DMS114 treated with DMSO at 0.1 percent for 48 hours (cell line): ENCODE measurements around the gene POU2F2.

Source experiments
- DNase-seq: peaks from one replicate; lab custom pipeline; 2025; ENCODE audit not compliant: unreplicated experiment; lab: John Stamatoyannopoulos, UW

Gene POU2F2

DNA sequence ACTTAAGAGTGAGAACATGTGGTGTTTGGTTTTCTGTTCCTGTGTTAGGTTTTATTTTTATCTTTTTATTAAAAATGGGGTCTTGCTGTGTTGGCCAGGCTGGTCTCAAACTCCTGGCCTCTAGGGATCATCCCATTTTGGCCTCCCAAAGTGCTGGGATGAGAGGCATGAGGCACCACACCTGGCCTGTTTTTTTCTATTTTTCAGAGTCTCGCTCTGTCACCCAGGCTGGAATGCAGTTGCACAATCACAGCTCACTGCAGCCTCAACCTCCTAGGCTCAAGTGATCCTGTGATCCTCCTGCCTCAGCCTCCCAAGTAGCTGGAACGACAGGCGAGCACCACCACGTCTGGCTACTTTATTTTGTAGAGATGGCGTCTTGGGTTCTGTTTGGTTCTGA is 48.7 kb downstream of the POU2F2 start:
- no peak for DNase-seq

DNA sequence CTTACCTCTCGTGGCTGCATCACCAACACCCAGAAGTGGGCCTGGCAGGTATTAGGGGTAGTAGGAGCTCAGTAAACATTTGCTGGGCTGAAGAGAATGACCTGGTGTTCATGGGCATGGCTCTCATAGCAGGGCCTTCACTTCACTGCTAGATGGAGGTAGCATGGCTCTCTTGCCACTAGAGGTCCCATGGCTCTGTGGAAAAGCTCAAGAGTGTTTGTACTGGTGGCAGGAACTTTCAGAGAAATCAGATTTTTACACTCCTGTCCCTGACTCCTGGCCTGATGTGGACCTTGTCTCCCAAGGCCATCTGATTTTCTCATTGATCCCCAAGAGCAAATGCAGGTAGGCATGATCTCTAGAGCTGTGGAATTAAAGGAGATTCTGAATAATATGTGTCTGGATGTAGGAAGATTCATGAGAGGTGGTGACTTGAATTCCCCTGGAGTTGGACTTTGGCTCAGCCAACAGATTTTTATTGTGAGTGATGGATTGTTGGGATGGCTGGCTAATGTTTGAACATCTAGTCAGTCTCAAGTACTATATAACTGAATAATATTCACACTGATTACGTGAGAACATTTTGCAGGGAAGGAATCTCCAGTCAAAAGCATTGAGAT is 50.6 kb downstream of the POU2F2 start:
- peak; percentile 58 for DNase-seq

DNA sequence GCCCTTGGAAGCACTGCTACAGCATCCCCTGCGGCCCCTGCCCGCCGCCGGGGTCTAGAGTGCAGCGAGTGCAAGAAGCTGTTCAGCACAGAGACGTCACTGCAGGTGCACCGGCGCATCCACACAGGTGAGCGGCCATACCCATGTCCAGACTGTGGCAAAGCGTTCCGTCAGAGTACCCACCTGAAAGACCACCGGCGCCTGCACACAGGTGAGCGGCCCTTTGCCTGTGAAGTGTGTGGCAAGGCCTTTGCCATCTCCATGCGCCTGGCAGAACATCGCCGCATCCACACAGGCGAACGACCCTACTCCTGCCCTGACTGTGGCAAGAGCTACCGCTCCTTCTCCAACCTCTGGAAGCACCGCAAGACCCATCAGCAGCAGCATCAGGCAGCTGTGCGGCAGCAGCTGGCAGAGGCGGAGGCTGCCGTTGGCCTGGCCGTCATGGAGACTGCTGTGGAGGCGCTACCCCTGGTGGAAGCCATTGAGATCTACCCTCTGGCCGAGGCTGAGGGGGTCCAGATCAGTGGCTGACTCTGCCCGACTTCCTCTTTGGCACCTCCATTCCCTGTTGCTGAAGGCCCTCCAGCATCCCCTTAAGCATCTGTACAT is 51.4 kb downstream of the POU2F2 start:
- no peak for DNase-seq

DNA sequence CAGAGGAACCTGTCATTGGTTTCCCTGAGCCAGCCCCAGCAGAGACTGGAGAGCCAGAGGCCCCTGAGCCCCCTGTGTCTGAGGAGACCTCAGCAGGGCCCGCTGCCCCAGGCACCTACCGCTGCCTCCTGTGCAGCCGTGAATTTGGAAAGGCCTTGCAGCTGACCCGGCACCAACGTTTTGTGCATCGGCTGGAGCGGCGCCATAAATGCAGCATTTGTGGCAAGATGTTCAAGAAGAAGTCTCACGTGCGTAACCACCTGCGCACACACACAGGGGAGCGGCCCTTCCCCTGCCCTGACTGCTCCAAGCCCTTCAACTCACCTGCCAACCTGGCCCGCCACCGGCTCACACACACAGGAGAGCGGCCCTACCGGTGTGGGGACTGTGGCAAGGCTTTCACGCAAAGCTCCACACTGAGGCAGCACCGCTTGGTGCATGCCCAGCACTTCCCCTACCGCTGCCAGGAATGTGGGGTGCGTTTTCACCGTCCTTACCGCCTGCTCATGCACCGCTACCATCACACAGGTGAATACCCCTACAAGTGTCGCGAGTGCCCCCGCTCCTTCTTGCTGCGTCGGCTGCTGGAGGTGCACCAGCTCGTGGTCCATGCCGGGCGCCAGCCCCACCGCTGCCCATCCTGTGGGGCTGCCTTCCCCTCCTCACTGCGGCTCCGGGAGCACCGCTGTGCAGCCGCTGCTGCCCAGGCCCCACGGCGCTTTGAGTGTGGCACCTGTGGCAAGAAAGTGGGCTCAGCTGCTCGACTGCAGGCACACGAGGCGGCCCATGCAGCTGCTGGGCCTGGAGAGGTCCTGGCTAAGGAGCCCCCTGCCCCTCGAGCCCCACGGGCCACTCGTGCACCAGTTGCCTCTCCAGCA is 52.1 kb downstream of the POU2F2 start:
- DNase-seq, result no peak

DNA sequence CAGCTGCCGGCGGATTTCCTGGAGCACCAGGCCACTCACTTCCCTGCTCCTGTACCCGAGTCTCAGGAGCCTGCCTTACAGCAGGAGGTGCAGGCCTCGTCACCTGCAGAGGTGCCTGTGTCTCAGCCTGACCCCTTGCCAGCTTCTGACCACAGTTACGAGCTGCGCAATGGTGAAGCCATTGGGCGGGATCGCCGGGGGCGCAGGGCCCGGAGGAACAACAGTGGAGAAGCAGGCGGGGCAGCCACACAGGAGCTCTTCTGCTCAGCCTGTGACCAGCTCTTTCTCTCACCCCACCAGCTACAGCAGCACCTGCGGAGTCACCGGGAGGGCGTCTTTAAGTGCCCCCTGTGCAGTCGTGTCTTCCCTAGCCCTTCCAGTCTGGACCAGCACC is 53.0 kb downstream of the POU2F2 start:
- DNase-seq, result no peak

DNA sequence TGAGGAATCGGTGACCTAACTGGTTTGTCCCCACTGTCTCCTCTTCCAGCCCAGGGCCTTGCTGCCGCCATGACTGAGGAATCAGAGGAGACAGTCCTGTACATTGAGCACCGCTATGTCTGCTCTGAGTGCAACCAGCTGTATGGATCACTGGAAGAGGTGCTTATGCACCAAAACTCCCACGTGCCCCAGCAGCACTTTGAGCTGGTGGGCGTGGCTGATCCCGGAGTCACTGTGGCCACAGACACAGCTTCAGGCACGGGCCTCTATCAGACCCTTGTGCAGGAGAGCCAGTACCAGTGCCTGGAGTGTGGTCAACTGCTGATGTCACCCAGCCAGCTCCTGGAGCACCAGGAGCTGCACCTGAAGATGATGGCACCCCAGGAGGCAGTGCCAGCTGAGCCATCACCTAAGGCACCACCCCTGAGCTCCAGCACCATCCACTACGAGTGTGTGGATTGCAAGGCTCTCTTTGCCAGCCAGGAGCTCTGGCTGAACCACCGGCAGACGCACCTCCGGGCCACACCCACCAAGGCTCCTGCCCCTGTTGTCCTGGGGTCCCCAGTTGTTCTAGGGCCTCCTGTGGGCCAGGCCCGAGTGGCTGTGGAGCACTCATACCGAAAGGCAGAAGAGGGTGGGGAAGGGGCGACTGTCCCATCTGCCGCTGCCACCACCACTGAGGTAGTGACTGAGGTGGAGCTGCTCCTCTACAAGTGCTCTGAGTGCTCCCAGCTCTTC is 53.5 kb downstream of the POU2F2 start:
- no peak for DNase-seq

DNA sequence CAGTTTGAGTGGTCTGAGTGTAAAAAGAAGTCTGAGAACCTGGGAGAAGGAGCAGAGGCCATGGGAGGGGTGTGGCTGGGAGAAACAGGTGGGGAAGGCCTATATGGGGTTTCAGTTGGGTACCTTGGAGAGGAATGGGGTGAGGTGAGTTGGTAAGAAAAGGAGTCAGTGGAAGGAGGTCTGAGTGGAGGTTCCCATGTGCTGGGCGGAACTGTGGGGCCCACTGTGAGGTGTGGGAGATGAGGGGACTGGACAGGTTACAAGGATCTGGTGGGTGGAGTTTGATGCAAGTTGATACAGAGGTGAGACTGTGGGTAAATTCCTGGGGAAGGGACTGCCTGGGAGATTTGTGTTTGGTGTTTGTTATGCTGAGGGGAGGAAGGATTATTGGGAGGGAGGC is 54.2 kb downstream of the POU2F2 start:
- no peak for DNase-seq

DNA sequence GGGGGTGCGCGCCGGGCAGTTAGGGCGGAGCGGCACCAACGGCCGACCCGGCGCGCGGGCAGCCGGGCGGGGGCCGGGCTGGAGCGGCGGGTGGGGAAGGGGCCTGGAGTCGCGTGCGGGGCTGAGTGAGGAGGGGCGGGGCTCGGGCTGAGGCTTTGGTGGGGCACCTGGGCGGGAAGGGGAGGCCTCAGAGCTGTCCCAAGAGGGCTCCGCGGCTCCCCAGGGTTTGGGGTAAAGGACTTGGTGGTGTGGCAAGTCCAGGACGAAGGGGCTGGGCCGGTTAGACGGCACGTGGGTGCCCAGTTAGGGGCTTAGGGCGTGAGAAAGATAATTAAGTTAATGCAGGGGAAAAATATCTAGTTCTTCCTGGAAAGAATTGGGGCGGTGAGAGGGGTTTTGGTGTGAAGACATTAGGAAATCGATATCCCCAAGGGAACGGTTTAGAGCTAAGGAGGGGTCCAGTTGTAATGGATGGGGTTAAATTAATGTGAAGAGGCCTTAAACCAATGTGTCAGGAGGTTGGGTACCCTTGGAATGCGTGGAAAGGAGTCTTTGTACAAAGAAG is 55.8 kb downstream of the POU2F2 start:
- DNase-seq, result no peak

DNA sequence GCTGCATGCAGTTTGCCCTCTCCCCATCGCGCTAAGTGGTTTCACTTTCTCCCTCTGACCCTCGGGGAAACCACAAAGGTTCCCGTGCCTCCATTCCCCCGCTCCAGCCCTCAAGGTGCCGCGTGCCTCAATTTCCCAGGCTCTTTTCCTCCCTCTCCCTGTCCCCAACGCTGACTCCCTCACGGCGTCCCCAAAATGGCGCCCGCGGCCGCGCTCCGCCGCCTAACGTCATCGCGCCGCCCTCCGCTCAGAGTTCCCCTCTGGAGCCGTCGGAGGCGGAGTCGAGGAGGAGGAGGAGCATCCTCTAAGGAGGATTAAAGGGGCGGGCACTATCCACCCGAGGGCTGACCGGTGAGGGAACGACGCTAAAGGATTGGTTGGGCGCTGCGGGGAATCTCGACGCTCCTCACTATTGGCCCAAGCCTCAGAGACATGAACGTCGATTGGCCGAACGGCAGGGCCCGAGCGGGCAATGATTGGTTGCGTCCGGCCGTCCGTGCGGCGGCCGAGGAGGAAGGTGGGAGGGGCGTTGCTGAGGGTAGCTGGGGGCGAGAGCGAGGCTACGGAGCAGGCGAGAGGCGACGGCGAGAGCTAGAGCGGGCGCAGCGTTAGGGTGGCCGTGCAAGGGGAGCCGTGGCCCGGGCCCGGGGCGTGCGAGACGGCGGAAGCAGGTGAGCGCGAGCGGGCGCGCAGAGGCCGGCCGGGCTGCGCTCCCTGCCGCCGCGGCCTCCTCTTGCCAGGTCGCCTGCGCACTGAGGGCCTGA is 56.4 kb downstream of the POU2F2 start, which contains the start of gene ZNF574:
ZNF574 (plus strand) TSS at position 551 of the 764 bp plus-strand sequence. CDS start 2,441 bp downstream, outside the sequence.
- peak; percentile 100 for DNase-seq

DNA sequence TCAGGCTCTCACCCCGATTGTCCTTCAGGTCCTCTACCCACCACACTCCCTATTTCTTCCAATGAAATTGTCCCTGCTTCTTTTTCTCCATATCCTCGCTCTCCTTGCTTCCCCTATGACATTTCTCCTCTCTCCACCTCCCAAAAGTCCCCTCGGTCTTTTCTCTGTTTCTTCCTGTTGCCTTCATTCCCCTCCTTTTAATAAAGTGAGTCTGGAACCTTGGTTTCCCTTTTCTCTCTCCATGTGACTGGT is 57.0 kb downstream of the POU2F2 start:
- no peak for DNase-seq

DNA sequence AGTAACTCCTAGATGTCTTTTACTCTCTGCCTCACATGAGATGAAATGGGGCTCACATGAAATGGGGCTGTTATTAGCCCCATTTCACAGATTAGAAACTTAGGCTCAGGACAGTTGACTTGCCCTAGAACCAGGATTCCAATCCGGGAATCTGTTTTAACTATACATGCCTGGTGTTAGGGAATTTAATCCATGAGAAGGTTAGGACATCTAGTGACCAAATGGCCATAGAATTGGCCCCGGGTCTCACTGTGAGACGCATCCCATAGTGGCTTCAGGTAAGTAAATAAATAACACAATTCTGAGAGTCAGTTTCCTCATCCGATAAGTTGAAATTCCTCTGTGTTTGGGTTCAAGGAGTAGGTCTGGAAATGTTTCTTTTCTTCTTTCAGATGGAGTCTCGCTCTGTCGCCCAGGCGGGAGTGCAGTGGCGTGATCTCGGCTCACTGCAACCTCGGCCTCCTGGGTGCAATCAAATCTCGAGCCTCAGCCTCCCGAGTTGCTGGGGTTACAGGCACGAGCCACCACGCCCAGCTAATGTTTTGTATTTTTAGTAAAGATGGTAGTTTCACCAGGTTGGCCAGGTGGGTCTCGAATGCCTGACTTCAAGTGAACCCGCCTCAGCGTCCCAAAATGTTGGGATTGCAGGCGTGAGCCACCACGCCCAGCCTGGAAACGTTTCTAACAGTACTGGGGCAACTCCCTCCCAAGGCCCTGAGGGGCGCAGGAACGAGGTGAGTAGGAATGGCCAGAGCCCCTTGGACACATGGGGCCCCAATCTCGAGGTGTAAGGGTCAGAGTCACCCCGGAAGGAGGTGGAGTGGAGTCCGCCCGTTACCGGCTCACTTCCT is 57.5 kb downstream of the POU2F2 start:
- no peak for DNase-seq

DNA sequence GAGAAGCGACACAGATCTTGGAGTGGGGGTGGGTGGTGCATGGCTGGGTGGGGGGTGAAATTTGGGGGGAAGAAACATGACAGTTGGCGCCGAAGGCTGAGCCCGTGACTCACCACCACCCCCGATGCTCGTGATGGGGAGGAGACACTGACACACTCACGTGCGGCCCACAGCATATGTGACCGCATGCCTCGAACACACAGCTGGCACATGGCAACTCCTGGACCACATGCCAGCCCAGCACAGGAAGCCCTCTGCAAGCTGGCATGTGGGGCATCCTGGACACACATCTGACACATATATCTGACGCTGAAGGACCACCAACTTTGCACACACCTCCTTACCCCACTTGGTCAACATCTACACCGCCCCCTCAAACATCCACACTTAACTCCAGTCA is 61.0 kb downstream of the POU2F2 start:
- DNase-seq, result no peak

DNA sequence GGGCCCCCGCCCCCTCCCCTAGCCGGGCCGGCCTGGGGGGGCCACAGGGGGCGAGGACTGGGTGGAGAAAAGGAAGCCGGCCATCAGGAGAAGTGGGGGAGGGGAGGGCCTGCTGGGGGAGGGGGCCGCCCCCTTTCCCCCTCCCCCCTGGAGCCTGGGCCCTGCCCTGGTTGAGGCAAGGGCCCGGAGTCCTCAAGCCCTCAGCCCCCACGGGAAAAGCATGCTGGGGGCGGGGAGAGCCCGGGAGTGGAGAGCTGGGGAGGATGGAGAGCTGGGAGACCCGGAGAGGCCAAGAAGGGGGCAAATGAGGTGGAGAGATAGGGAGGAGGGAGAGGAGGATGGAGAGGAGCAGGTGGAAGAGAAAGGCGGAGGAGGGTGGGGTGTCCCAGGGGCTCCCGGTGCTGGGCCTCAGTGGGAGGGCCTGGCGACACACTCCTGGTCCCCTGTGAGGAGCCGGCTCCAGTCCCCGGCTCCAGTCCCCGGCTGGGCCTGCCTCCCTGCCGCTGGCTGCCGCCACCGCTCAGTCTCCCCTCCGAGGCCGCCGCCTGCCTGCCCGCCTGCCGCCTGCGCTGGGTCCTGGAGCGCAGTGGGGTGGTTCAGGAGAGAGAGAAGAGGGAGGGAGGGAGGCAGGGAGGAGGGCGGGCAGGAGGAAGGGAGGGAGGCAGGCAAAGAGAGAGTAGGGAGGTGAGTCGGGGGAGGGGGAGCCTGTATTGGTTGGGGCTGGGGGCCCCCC is 62.5 kb downstream of the POU2F2 start, which contains the start of gene GRIK5:
GRIK5 (minus strand) TSS at position 588 of the 733 bp plus-strand sequence. CDS start 4,436 bp downstream, outside the sequence.
- DNase-seq, result no peak

DNA sequence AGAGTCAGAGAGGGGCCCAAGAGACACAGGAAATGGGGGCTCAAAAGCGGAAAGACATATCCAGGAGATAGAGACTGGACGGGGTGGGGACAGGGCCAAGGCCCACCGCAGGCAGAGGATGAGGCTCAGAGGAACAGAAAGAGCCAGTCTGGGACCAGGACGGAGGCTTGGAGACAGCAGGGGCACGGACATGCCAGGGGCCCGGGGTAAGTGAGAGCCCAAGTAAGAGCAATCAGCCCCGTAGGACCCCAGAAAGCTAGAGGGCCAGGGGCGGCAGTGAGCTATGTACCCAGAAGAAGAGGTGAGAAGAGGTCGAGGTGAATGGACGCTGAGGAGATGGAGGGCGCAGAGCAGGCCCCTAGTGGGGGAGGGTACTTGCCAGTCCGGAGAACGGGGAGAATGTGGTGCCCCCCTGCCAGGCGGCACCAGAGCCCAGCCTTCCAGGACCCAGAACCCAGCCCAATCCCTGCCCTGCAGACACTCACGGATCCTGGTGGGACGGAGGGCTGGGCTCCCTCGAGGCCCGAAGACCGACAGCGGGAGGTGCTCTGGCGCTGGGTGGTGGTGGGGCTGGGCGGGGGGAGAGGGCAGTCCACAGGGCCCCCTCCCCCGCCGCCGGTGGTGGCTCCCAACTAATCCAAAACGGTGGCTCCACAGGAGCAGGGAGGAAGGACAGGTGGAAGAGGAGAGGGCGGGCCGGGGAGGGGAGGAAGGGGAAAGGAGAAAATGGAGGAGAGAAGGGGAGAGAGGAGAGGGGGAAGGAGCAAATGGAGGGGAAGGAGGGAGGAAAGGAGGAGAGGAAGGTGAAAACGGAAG is 63.3 kb downstream of the POU2F2 start:
- DNase-seq, result no peak

DNA sequence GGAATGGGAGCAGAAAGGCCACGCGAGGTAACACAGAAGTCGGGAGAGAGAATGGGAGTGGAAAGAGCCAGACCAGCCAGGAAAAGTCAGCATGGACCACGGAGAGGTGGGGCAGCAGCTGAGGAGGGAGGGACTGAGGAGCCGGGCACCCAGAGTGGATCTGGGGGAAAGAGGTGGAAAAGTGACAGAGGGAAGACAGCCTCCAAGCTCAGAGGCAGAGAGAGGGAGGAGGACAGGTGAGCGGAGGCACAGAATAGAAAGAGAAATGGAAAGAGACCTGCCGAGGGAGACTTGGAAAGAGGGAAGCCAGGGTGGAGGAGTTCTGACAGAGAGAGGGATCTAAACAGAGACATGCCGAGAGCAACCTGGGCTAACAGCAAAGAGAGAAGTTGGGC is 63.9 kb downstream of the POU2F2 start:
- no peak for DNase-seq

DNA sequence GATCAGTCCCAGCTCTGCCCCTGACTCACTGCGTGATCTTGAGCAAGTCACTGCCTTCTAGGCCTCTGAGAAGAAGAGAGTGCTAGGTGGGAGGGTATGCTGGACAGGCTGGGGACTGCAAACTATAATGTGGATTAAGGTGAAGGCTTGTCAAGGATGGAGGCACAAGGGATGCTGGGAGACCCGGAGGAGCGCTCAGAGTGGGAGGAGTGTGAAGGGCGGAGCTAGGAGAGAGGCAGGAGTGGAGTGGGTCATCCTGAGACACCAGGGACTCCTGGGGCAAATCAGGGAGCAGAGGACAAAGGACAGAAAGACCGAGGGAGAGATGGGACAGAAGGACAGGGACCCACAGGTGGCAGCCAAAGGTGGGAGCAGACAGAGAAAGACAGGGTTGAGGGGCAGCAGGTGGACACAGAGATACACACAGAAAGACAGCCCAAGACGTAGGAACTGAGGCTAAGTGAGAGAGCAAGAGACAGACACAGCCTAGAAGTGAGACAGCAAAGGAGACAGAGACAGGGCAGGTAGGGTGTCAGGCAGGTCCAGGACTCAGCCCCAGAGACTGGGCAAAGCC is 64.8 kb downstream of the POU2F2 start:
- DNase-seq, result no peak

DNA sequence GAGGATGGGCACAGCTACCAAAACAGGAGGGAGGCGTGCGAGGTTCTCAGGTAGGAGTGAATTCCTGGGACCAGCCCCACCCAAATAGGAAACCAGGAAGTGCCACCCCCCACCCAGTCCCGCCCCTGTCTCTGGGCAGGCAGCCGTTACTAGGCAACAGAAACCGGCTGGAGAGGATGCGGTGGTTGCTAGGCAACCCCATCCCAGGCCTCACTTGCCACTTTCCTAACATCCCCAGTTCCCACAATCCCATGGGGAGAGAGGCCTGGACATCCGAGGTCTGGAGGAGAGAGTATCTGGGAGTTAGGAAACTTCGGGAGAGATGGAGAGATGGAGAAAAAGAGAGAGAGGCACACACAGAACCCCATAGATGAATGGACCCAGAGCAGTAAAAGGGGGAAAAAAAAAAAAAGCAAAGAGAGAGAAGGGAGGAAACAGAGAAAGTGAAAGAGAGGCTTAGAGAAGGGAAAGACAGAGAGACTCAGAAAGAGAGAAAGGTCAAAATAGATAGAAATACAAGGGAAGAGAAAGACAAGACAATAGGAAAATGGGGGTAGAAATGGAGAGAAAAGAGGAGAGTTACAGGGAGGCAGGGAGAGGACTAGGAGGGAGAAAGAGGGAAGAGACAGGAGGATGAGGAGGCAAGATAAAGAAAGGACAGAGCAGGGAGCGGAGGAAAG is 66.0 kb downstream of the POU2F2 start:
- DNase-seq, result no peak
